ENCODE measurements around the gene NPIPB4. TPM values are rescaled to one million over a fixed set of nuclear protein-coding genes. Genes with fewer than 3 reads are reported as not detected.
"Not testable (repeated sequence)": the region's sequence is repeated elsewhere in the genome, so short reads cannot be mapped to it uniquely, and the experiment has no call there.

Gene NPIPB4
- 24.8 and 54.0 TPM in 2 replicates for total RNA-seq (ENCODE audit: low replicate concordance)

- not testable (repeated sequence) for H3K4me3 ChIP-seq (ENCODE audit: low read depth, low read length); DNase-seq (ENCODE audit: low read depth)
These were observed at the start of gene NPIPB4 for GRCh38 chr16:21857656-21858055. TSS of gene NPIPB4 (minus strand) at chr16:21857756. CDS start at chr16:21857378, 378 bp downstream.

GRCh38 chr16:21898998-21899397 is 41.4 kb upstream of the NPIPB4 start:
- not testable (repeated sequence) for DNase-seq (ENCODE audit: low read depth)

GRCh38 chr16:21881988-21882387 is 24.4 kb upstream of the NPIPB4 start:
- DNase-seq (ENCODE audit: low read depth); H3K4me3 ChIP-seq (ENCODE audit: low read depth, low read length): not testable (repeated sequence)

More at GRCh38 chr16:21898998-21899397, 41.4 kb upstream of the NPIPB4 start:
- H3K4me3 ChIP-seq (ENCODE audit: low read depth, low read length) = not testable (repeated sequence)

GRCh38 chr16:21837186-21837585 is 20.4 kb downstream of the NPIPB4 start:
- not testable (repeated sequence) for H3K4me3 ChIP-seq (ENCODE audit: low read depth, low read length); DNase-seq (ENCODE audit: low read depth)

- not testable (repeated sequence) for H3K4me3 ChIP-seq (ENCODE audit: low read depth, low read length); DNase-seq (ENCODE audit: low read depth)
These were observed 21.2 kb downstream of the NPIPB4 start for GRCh38 chr16:21836334-21836733.

- not testable (repeated sequence) for H3K4me3 ChIP-seq (ENCODE audit: low read depth, low read length); DNase-seq (ENCODE audit: low read depth)
These were observed 21.8 kb downstream of the NPIPB4 start for GRCh38 chr16:21835747-21836146.

- H3K4me3 ChIP-seq (ENCODE audit: low read depth, low read length); DNase-seq (ENCODE audit: low read depth): not testable (repeated sequence)
These were observed 23.3 kb downstream of the NPIPB4 start for GRCh38 chr16:21834211-21834610.

- H3K4me3 ChIP-seq (ENCODE audit: low read depth, low read length); DNase-seq (ENCODE audit: low read depth): not testable (repeated sequence)
These were observed 27.6 kb downstream of the NPIPB4 start for GRCh38 chr16:21829929-21830328.

- peak; percentile 43 for DNase-seq (ENCODE audit: low read depth)
- not testable (repeated sequence) for H3K4me3 ChIP-seq (ENCODE audit: low read depth, low read length)
These were observed 31.4 kb downstream of the NPIPB4 start for GRCh38 chr16:21826067-21826706.

GRCh38 chr16:21825526-21825925 is 32.0 kb downstream of the NPIPB4 start:
- peak; percentile 3 for DNase-seq (ENCODE audit: low read depth)
- H3K4me3 ChIP-seq (ENCODE audit: low read depth, low read length) = not testable (repeated sequence)

- H3K4me3 ChIP-seq (ENCODE audit: low read depth, low read length) = not testable (repeated sequence)
These were observed 34.3 kb downstream of the NPIPB4 start for GRCh38 chr16:21823258-21823657.

GRCh38 chr16:21820908-21821465 is 36.6 kb downstream of the NPIPB4 start:
- DNase-seq (ENCODE audit: low read depth) = peak; percentile 9
- H3K4me3 ChIP-seq (ENCODE audit: low read depth, low read length) = peak overlapping the region; percentile 72

More at GRCh38 chr16:21823258-21823657, 34.3 kb downstream of the NPIPB4 start:
- DNase-seq (ENCODE audit: low read depth) = not testable (repeated sequence)

GRCh38 chr16:21820028-21820907 is 37.3 kb downstream of the NPIPB4 start:
- peak; percentile 73 for DNase-seq (ENCODE audit: low read depth)
- peak overlapping the region; percentile 72 for H3K4me3 ChIP-seq (ENCODE audit: low read depth, low read length)

GRCh38 chr16:21819617-21820016 is 37.9 kb downstream of the NPIPB4 start:
- peak overlapping the region; percentile 72 for H3K4me3 ChIP-seq (ENCODE audit: low read depth, low read length)
- DNase-seq (ENCODE audit: low read depth) = not testable (repeated sequence)

GRCh38 chr16:21817012-21817411 is 40.5 kb downstream of the NPIPB4 start:
- DNase-seq (ENCODE audit: low read depth); H3K4me3 ChIP-seq (ENCODE audit: low read depth, low read length): not testable (repeated sequence)

GRCh38 chr16:21815694-21816093 is 41.9 kb downstream of the NPIPB4 start:
- not testable (repeated sequence) for H3K4me3 ChIP-seq (ENCODE audit: low read depth, low read length); DNase-seq (ENCODE audit: low read depth)

GRCh38 chr16:21802375-21802663 is 55.2 kb downstream of the NPIPB4 start:
- not testable (repeated sequence) for DNase-seq (ENCODE audit: low read depth); H3K4me3 ChIP-seq (ENCODE audit: low read depth, low read length)

Measured in fibroblast of the aortic adventitia (primary cell).